DMS79 (cell line): ENCODE results near the gene LRRTM4.
"Not testable (repeated sequence)": the region's sequence is repeated elsewhere in the genome, so short reads cannot be mapped to it uniquely, and the experiment has no call there.

Source experiments
- DNase-seq: peaks from one replicate; lab custom pipeline; 2025; lab: John Stamatoyannopoulos, UW

The LRRTM4 gene

GRCh38 chr2:77081597-77081996, 440.6 kb downstream of the LRRTM4 start:
- no peak for DNase-seq

- no peak for DNase-seq
These were observed 457.9 kb downstream of the LRRTM4 start for GRCh38 chr2:77064324-77064723.

GRCh38 chr2:77054938-77055337, 467.2 kb downstream of the LRRTM4 start:
- DNase-seq: no peak

GRCh38 chr2:77046339-77046738, 475.8 kb downstream of the LRRTM4 start:
- no peak for DNase-seq

- not testable (repeated sequence) for DNase-seq
These were observed 476.7 kb downstream of the LRRTM4 start for GRCh38 chr2:77045456-77045855.

GRCh38 chr2:77034445-77034844, 487.7 kb downstream of the LRRTM4 start:
- DNase-seq: no peak

GRCh38 chr2:77029237-77029636, 492.9 kb downstream of the LRRTM4 start:
- DNase-seq: not testable (repeated sequence)

GRCh38 chr2:77028032-77028600, 494.1 kb downstream of the LRRTM4 start:
- no peak for DNase-seq

- DNase-seq: no peak
These were observed 496.5 kb downstream of the LRRTM4 start for GRCh38 chr2:77025714-77026113.

- no peak for DNase-seq
These were observed 501.0 kb downstream of the LRRTM4 start for GRCh38 chr2:77021161-77021560.

- DNase-seq: no peak
These were observed 504.0 kb downstream of the LRRTM4 start for GRCh38 chr2:77018219-77018618.

GRCh38 chr2:77017355-77017745, 504.8 kb downstream of the LRRTM4 start:
- no peak for DNase-seq

GRCh38 chr2:77016443-77017354, 505.5 kb downstream of the LRRTM4 start:
- DNase-seq: no peak

GRCh38 chr2:77013953-77014352, 508.2 kb downstream of the LRRTM4 start:
- DNase-seq: no peak

- DNase-seq: no peak
These were observed 508.7 kb downstream of the LRRTM4 start for GRCh38 chr2:77013457-77013856.

GRCh38 chr2:77009307-77009706, 512.9 kb downstream of the LRRTM4 start:
- no peak for DNase-seq

GRCh38 chr2:77008853-77009252, 513.3 kb downstream of the LRRTM4 start:
- no peak for DNase-seq

GRCh38 chr2:77007686-77008085, 514.5 kb downstream of the LRRTM4 start:
- DNase-seq: no peak

GRCh38 chr2:77005522-77005921, 516.7 kb downstream of the LRRTM4 start:
- DNase-seq: no peak

GRCh38 chr2:77001895-77002294, 520.3 kb downstream of the LRRTM4 start:
- no peak for DNase-seq

GRCh38 chr2:76998704-76999103, 523.5 kb downstream of the LRRTM4 start:
- DNase-seq: no peak

GRCh38 chr2:76998152-76998551, 524.0 kb downstream of the LRRTM4 start:
- no peak for DNase-seq

- DNase-seq: no peak
These were observed 524.9 kb downstream of the LRRTM4 start for GRCh38 chr2:76997296-76997695.
